ENCODE measurements around the gene PI4KA. TPM values are rescaled to one million over a fixed set of nuclear protein-coding genes. Genes with fewer than 3 reads are reported as not detected.

The PI4KA gene
- total RNA-seq, 2 donors from 2014 or later: 85.4 to 112 TPM

DNA sequence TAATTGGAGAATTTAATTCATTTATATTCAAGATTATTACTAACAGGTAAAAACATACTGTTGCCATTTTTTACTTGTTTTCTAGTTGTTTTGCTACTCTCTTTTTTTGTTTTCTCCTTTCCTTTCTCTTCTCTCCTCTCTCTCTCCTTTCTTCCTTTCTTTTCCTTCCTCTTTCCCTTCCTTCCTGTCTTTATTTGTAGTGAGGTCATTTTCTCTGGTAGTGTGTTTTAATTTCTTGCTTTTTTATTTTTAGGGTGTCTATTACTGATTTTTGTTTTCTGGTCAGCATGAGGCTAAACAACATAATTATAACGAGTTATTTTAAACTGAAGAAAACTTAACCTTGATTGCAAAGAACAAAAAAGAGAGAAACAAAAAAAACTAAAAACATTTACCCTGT, 197.1 kb downstream of the PI4KA start:
- H3K27ac ChIP-seq: no peak overlapping the region
- H3K36me3 ChIP-seq: no peaks in the 10 kb centered on the region
- no peaks in the 10 kb centered on the region for H3K27me3 ChIP-seq (replicated peaks; ENCODE audit: insufficient read depth)
- TF ChIP-seq, protein P1, sequence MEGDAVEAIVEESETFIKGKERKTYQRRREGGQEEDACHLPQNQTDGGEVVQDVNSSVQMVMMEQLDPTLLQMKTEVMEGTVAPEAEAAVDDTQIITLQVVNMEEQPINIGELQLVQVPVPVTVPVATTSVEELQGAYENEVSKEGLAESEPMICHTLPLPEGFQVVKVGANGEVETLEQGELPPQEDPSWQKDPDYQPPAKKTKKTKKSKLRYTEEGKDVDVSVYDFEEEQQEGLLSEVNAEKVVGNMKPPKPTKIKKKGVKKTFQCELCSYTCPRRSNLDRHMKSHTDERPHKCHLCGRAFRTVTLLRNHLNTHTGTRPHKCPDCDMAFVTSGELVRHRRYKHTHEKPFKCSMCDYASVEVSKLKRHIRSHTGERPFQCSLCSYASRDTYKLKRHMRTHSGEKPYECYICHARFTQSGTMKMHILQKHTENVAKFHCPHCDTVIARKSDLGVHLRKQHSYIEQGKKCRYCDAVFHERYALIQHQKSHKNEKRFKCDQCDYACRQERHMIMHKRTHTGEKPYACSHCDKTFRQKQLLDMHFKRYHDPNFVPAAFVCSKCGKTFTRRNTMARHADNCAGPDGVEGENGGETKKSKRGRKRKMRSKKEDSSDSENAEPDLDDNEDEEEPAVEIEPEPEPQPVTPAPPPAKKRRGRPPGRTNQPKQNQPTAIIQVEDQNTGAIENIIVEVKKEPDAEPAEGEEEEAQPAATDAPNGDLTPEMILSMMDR (IDR thresholded peaks at IDR 0.05): no peak
- DNase-seq (ENCODE audit: low spot score) (no peak), ATAC-seq (ENCODE audit: insufficient number of reproducible peaks, low FRiP score, low read depth) (no peak)
- H3K4me3 ChIP-seq: no peak overlapping the region
- H3K9me3 ChIP-seq: no peaks in the 10 kb centered on the region
- no peaks in the 10 kb centered on the region for H3K4me1 ChIP-seq (ENCODE audit: control insufficient read depth in 1 of 2, low read depth in 2 of 2)

DNA sequence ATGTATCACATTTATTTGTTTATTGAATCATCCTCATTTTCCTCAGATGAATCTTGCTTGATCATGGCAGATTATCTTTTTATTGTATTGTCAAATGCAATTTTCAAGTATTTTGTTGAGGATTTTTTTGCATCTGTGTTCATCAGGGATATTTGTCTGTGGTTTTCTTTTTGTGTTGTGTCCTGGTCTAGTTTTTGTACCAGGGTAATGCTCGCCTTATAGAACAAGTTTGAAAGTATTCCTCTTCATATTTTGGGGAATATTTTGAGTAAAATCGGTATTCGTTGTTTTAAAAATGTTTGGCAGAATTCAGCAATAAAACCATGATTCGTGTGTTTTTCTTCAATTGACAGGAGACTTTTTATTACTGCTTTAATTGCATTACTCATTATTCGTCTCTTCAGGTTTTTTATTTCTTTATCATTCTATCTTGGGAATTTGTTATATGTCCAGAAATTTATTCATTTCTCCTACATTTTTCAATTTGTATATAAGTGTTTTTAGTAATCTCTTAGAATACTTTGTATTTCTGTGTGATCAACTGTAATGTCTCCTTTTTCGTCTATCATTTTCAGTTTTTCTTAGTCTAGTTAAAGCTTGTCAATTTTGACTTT, 198.1 kb downstream of the PI4KA start:
- H3K27ac ChIP-seq: no peak overlapping the region
- no peaks in the 10 kb centered on the region for H3K9me3 ChIP-seq
- no peaks in the 10 kb centered on the region for H3K36me3 ChIP-seq
- ATAC-seq (ENCODE audit: insufficient number of reproducible peaks, low FRiP score, low read depth): no peak
- no peaks in the 10 kb centered on the region for H3K27me3 ChIP-seq (replicated peaks; ENCODE audit: insufficient read depth)
- H3K4me3 ChIP-seq: no peak overlapping the region
- TF ChIP-seq, protein P1 (IDR thresholded peaks at IDR 0.05): no peak
- DNase-seq (ENCODE audit: low spot score): no peak
- H3K4me1 ChIP-seq (ENCODE audit: control insufficient read depth in 1 of 2, low read depth in 2 of 2): no peaks in the 10 kb centered on the region

DNA sequence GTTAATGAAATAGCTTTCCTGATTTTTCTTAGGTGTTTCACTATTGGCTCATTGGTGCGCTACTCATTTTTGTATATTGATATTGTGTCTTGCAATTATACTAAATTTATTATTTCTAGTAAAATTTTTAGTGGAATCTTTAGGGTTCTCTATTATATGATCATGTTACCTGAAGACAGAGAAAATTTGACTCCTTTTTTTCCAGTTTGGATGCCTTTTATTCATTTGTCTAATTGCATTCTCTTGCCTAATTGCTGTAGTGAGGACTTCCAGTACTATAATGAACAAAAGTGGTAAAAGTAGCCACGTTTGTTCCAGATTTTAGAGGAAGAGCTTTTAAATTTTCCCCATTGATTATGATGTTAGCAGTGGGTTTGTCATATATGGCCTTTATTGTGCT, 198.7 kb downstream of the PI4KA start:
- Histone ChIP-seq H3K36me3 (no peaks in the 10 kb centered on the region), H3K27ac (no peak overlapping the region), H3K4me1 (ENCODE audit: control insufficient read depth in 1 of 2, low read depth in 2 of 2) (no peaks in the 10 kb centered on the region), H3K27me3 (replicated peaks; ENCODE audit: insufficient read depth) (no peaks in the 10 kb centered on the region), H3K4me3 (no peak overlapping the region), H3K9me3 (no peaks in the 10 kb centered on the region)
- DNase-seq (ENCODE audit: low spot score) (no peak), ATAC-seq (ENCODE audit: insufficient number of reproducible peaks, low FRiP score, low read depth) (no peak)
- TF ChIP-seq, protein P1 (IDR thresholded peaks at IDR 0.05): no peak

DNA sequence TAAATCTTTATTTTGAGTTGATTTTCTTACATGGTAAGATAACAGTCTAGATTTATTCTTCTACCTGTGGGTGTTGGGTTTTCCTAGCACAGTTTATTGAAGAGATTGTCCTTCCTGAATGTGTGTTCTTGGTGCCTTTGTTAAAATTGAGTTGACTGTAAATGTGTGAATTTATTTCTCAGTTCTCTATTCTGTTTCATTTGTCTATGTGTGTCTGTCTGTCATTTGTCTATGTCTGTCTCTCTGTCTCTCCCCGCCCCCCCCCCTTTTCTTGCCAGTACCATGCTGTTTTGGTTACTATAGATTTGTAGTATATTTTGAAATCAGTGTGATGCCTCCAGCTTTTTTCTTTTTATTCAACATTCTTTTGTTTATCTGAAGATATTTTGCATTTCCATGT, 199.4 kb downstream of the PI4KA start:
- ATAC-seq (ENCODE audit: insufficient number of reproducible peaks, low FRiP score, low read depth) (no peak), DNase-seq (ENCODE audit: low spot score) (no peak)
- no peaks in the 10 kb centered on the region for H3K4me1 ChIP-seq (ENCODE audit: control insufficient read depth in 1 of 2, low read depth in 2 of 2)
- H3K4me3 ChIP-seq: no peak overlapping the region
- TF ChIP-seq, protein P1 (IDR thresholded peaks at IDR 0.05): no peak
- H3K27me3 ChIP-seq (replicated peaks; ENCODE audit: insufficient read depth): no peaks in the 10 kb centered on the region
- no peak overlapping the region for H3K27ac ChIP-seq
- no peaks in the 10 kb centered on the region for H3K36me3 ChIP-seq
- no peaks in the 10 kb centered on the region for H3K9me3 ChIP-seq

DNA sequence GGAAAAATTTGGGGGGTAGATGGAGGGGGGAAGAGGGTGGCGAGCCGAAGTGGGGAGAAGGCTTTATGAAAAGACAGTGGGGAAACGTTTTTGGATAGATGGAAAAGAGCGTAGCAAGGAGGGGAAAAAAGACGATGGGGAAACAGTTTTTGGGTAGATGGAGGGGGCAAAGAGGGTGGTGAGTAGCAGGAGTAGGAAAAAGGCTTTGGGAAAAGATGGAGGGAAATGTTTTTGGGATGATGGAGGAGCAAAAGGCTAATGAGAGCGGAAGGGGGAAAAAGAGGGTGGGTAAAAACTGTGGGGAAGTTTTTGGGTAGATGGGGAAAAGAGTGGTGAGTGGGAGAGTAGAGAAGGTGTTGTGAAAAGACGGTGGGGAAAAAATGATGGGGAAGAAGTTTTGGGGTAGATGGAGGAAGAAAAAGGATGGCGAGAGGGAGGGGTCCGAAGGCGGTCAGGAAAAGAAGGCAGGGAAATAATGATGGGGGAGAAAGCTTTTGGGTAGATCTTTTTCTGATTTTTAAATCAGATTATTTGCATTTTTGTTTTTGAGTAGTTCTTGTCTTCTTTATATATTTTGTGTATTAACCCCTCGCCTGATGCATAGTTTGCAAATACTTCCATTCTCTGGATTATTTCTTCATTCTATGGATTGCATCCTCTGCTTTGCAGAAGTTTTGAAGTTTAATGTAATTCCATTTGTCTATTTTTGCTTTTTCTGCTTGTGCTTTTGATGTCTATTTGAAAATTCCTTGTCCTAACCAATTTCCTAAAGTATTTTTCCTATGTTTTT, 200.0 kb downstream of the PI4KA start:
- no peak for ATAC-seq (ENCODE audit: insufficient number of reproducible peaks, low FRiP score, low read depth)
- Histone ChIP-seq H3K4me3 (no peak overlapping the region), H3K9me3 (no peaks in the 10 kb centered on the region), H3K36me3 (no peaks in the 10 kb centered on the region), H3K27ac (no peak overlapping the region), H3K4me1 (ENCODE audit: control insufficient read depth in 1 of 2, low read depth in 2 of 2) (no peaks in the 10 kb centered on the region), H3K27me3 (replicated peaks; ENCODE audit: insufficient read depth) (no peaks in the 10 kb centered on the region)
- TF ChIP-seq, protein P1 (IDR thresholded peaks at IDR 0.05): no peak
- DNase-seq (ENCODE audit: low spot score): no peak
